IMR-90 (cell line): Measurements from ENCODE around the gene RBM10. TPM values are rescaled to one million over a fixed set of nuclear protein-coding genes. Genes with fewer than 3 reads are reported as not detected.

Experiments
- ATAC-seq: fragments of 200-7000 bp; cut with Tn5 transposase; 2 replicates; pipeline ENCODE4 v1.9.1; 2020; ENCODE audit warnings: low read depth, mild to moderate bottlenecking, moderate library complexity
- BruUV-seq: library from RNA; stranded (reverse); fragments of 400-500 nt; replicated peaks from 2 replicates; lab custom pipeline; 2021; lab: Mats Ljungman, UMichigan
- CTCF ChIA-PET: fragments of 300-600 bp; formaldehyde crosslinking; extraction: SDS; loops from one replicate; lab custom pipeline; 2021; ENCODE audit warnings: antibody characterized with exemption; lab: Yijun Ruan, JAX
- POLR2A ChIA-PET: fragments of 300-600 bp; sonication (Branson Sonifier 250); formaldehyde crosslinking; loops from one replicate; lab custom pipeline; 2022; ENCODE audit warnings: antibody characterized with exemption; ENCODE audit not compliant: unreplicated experiment; lab: Charles Lee
- DNase-seq: peaks from one replicate; pipeline ENCODE4 v3.0.0; 2013
- H2AFZ ChIP-seq: replicated peaks from 2 replicates; pipeline ENCODE3; 2013; ENCODE audit warnings: low read length, mild to moderate bottlenecking; ENCODE audit not compliant: poor library complexity
- H2AK5ac ChIP-seq: 2 replicates; pipeline ENCODE4 v1.6.1; 2013; ENCODE audit warnings: low read depth, low read length, inconsistent platforms
- H2AK9ac ChIP-seq: replicated peaks from 2 replicates; pipeline ENCODE3; 2013; ENCODE audit warnings: mild to moderate bottlenecking, low read depth, low read length, moderate library complexity; ENCODE audit not compliant: poor library complexity
- H2BK120ac ChIP-seq: 2 replicates; pipeline ENCODE4 v1.6.1; 2013; ENCODE audit warnings: low read depth, low read length, inconsistent platforms
- H2BK15ac ChIP-seq: 3 replicates; pipeline ENCODE4 v1.6.1; 2013; ENCODE audit warnings: low read depth, low read length, inconsistent platforms
- H2BK20ac ChIP-seq: 2 replicates; pipeline ENCODE4 v1.6.1; 2013; ENCODE audit warnings: low read depth, mild to moderate bottlenecking, inconsistent platforms, low read length, moderate library complexity
- H2BK5ac ChIP-seq: 2 replicates; pipeline ENCODE4 v1.6.1; 2013; ENCODE audit warnings: mild to moderate bottlenecking, low read depth, low read length, inconsistent platforms; ENCODE audit not compliant: poor library complexity, severe bottlenecking
- H3K14ac ChIP-seq: replicated peaks from 2 replicates; pipeline ENCODE4 v1.6.1; 2013; ENCODE audit warnings: low read depth, low read length, inconsistent platforms
- H3K18ac ChIP-seq: 2 replicates; pipeline ENCODE4 v1.6.1; 2013; ENCODE audit warnings: low read depth, low read length, control low read depth
- H3K23ac ChIP-seq: 2 replicates; pipeline ENCODE4 v1.6.1; 2013; ENCODE audit warnings: low read depth, low read length, inconsistent platforms
- H3K27ac ChIP-seq: 2 replicates; pipeline ENCODE4 v1.5.1; 2013; ENCODE audit warnings: mild to moderate bottlenecking, control low read depth, low read length; ENCODE audit not compliant: insufficient read depth
- H3K27me3 ChIP-seq: 2 replicates; pipeline ENCODE4 v1.6.1; 2013; ENCODE audit warnings: low read length; ENCODE audit not compliant: control insufficient read depth, insufficient read depth
- H3K36me3 ChIP-seq: 2 replicates; pipeline ENCODE4 v1.6.1; 2013; ENCODE audit warnings: low read length, mixed read lengths; ENCODE audit not compliant: control insufficient read depth, insufficient read depth
- H3K4ac ChIP-seq: 2 replicates; pipeline ENCODE4 v1.6.1; 2013; ENCODE audit warnings: low read depth, low read length, inconsistent platforms
- H3K4me1 ChIP-seq: 2 replicates; pipeline ENCODE4 v1.6.1; 2013; ENCODE audit warnings: low read length, mixed read lengths; ENCODE audit not compliant: control insufficient read depth, insufficient read depth
- H3K4me2 ChIP-seq: 2 replicates; pipeline ENCODE4 v1.6.1; 2013; ENCODE audit warnings: low read depth, mild to moderate bottlenecking, control low read depth, low read length, moderate library complexity
- H3K4me3 ChIP-seq: 2 replicates; pipeline ENCODE4 v1.5.1; 2013; ENCODE audit warnings: low read depth, mild to moderate bottlenecking, control low read depth, low read length, moderate library complexity; ENCODE audit not compliant: insufficient read depth
- H3K56ac ChIP-seq: 2 replicates; pipeline ENCODE4 v1.6.1; 2013; ENCODE audit warnings: low read length, inconsistent platforms; ENCODE audit not compliant: insufficient read depth; ENCODE audit errors: extremely low read depth
- H3K79me1 ChIP-seq, 2 experiments: 2 replicates each; pipeline ENCODE4 v1.6.1; 2013; ENCODE audit warnings: low read length in 2 of 2, inconsistent platforms in 1 of 2, low read depth in 1 of 2
- H3K9ac ChIP-seq: 2 replicates; pipeline ENCODE4 v1.6.1; 2013; ENCODE audit warnings: low read depth, low read length, control low read depth
- H3K9me1 ChIP-seq: 2 replicates; pipeline ENCODE4 v1.6.1; 2013; ENCODE audit warnings: low read length, inconsistent platforms; ENCODE audit not compliant: insufficient read depth
- H3K9me3 ChIP-seq: 2 replicates; pipeline ENCODE4 v1.6.1; 2013; ENCODE audit warnings: low read length; ENCODE audit not compliant: control insufficient read depth, insufficient read depth
- H4K20me1 ChIP-seq: 2 replicates; pipeline ENCODE4 v1.6.1; 2013; ENCODE audit warnings: low read length, inconsistent platforms; ENCODE audit not compliant: insufficient read depth
- H4K5ac ChIP-seq: 2 replicates; pipeline ENCODE4 v1.6.1; 2013; ENCODE audit warnings: mild to moderate bottlenecking, low read depth, low read length, control low read depth
- H4K8ac ChIP-seq, 2 experiments: 2 replicates each; pipeline ENCODE4 v1.6.1; 2013; ENCODE audit warnings: low read depth in 2 of 2, low read length in 2 of 2, control low read depth in 1 of 2, inconsistent platforms in 1 of 2
- H4K91ac ChIP-seq: 2 replicates; pipeline ENCODE4 v1.6.1; 2013; ENCODE audit warnings: low read depth, low read length, inconsistent platforms; ENCODE audit not compliant: insufficient read depth
- BHLHE40 ChIP-seq: fragments of 150-350 bp; IDR thresholded peaks from 2 replicates; pipeline ENCODE4 v1.6.1; 2016; ENCODE audit warnings: mild to moderate bottlenecking, low read depth, low read length
- CEBPB ChIP-seq: IDR thresholded peaks from 2 replicates; pipeline ENCODE4 v1.6.1; 2012; ENCODE audit warnings: low read depth, low read length, improper control_type of control experiment
- CHD1 ChIP-seq: IDR thresholded peaks from 2 replicates; pipeline ENCODE4 v1.6.1; 2012; ENCODE audit warnings: low read depth, low read length, improper control_type of control experiment
- CTCF ChIP-seq: conservative IDR thresholded peaks from 2 replicates; pipeline ENCODE4 v1.5.1; 2012; ENCODE audit warnings: mild to moderate bottlenecking, low read depth, low read length, improper control_type of control experiment
- FOS ChIP-seq: fragments of 150-350 bp; IDR thresholded peaks from 2 replicates; pipeline ENCODE4 v1.6.1; 2016; ENCODE audit warnings: low read depth, low read length
- MAFK ChIP-seq: IDR thresholded peaks from 2 replicates; pipeline ENCODE4 v1.6.1; 2012; ENCODE audit warnings: low read depth, low read length, improper control_type of control experiment
- MAZ ChIP-seq: IDR thresholded peaks from 2 replicates; pipeline ENCODE4 v1.6.1; 2012; ENCODE audit warnings: low read depth, mild to moderate bottlenecking, low read length, improper control_type of control experiment, moderate library complexity, borderline replicate concordance
- MXI1 ChIP-seq: IDR thresholded peaks from 2 replicates; pipeline ENCODE4 v1.6.1; 2012; ENCODE audit warnings: low read depth, mild to moderate bottlenecking, low read length, moderate library complexity, borderline replicate concordance
- NFE2L2 ChIP-seq: fragments of 150-350 bp; IDR thresholded peaks from 2 replicates; pipeline ENCODE4 v1.6.1; 2016; ENCODE audit warnings: low read depth, mild to moderate bottlenecking, low read length
- POLR2A ChIP-seq: IDR thresholded peaks from 2 replicates; pipeline ENCODE4 v1.6.1; 2012; ENCODE audit warnings: mild to moderate bottlenecking, low read depth, low read length
- RAD21 ChIP-seq: IDR thresholded peaks from 2 replicates; pipeline ENCODE4 v1.6.1; 2012; ENCODE audit warnings: low read length, improper control_type of control experiment
- RCOR1 ChIP-seq: IDR thresholded peaks from 2 replicates; pipeline ENCODE4 v1.6.1; 2012; ENCODE audit warnings: mild to moderate bottlenecking, low read length, improper control_type of control experiment; ENCODE audit not compliant: insufficient replicate concordance
- RFX5 ChIP-seq: IDR thresholded peaks from 2 replicates; pipeline ENCODE4 v1.8.0; 2012; ENCODE audit warnings: low read depth, mild to moderate bottlenecking, low read length, moderate library complexity
- SMC3 ChIP-seq: fragments of 150-350 bp; IDR thresholded peaks from 2 replicates; pipeline ENCODE4 v1.6.1; 2016; ENCODE audit warnings: low read depth, mild to moderate bottlenecking, antibody characterized with exemption, low read length, moderate library complexity
- USF2 ChIP-seq: fragments of 150-350 bp; IDR thresholded peaks from 2 replicates; pipeline ENCODE4 v1.6.1; 2017; ENCODE audit warnings: mild to moderate bottlenecking, antibody characterized with exemption, low read length, low read depth
- WGBS, 2 experiments: methylation state at CpG; one replicate each; pipeline versions ENCODE4 v1.1.5 to v1.1.7; 2013; ENCODE audit warnings: missing lambda C conversion rate in 2 of 2; ENCODE audit not compliant: insufficient read length in 1 of 2; ENCODE audit errors: extremely low coverage in 2 of 2; 5-methylcytosine and 5-hydroxymethylcytosine counted together
- dilution Hi-C: fragments of 300-500 bp; cut with HindIII; formaldehyde crosslinking; loops from one replicate; pipeline ENCODE4 v1.14.3; 2018; ENCODE audit warnings: low sequenced_read_pairs; ENCODE audit not compliant: unreplicated experiment
- in situ Hi-C: fragments of 300-500 bp; cut with MboI; formaldehyde crosslinking; loops from 3 replicates; pipeline ENCODE4 v1.14.3; 2019; ENCODE audit warnings: low sequenced_read_pairs, inconsistent platforms, mixed read lengths
- intact Hi-C: fragments of 100-400 bp; cut with micrococcal nuclease; formaldehyde crosslinking; loops from 2 replicates; pipeline ENCODE4 v1.10.0; 2022
- polyA plus RNA-seq, 3 experiments: library from polyadenylated mRNA; depleted of rRNA; stranded (reverse); fragments of >200 nt; gene quantifications; 2 replicates each; pipeline ENCODE4 v1.2.3, GENCODE V29; 2012; ENCODE audit warnings: low replicate concordance in 1 of 3
- total RNA-seq: library from RNA; depleted of rRNA; stranded (reverse); fragments of >200 nt; gene quantifications from 2 replicates; pipeline ENCODE4 v1.2.3, GENCODE V29; 2012
- TF ChIP-seq, protein P1 (sequence below): fragments of 150-350 bp; IDR thresholded peaks from 2 replicates; pipeline ENCODE4 v1.6.1; 2016; ENCODE audit warnings: low read depth, mild to moderate bottlenecking, low read length, moderate library complexity, borderline replicate concordance

RBM10 gene
- total and polyA plus RNA-seq, 2 of the 4 experiments (the other 2 are of a cell fraction): 33.4 to 36.0 TPM

DNA sequence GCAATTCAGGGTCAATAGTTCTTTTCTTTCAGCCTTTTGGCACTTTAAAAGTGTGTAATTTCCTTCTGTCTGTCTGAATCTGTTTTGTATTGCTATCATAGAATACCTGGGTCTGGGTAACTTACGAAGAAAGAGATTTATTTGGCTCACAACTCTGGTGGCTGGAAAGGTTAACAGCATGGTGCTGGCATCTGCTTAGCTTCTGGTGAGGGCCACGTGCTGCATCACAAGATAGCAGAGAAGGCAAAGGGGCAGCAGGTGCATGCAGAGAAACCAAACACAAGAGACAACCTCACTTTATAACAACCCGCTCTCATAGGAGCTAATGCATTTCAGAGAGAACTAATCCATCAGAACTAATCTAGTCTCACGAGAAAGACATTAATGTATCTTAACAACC, 48.0 kb upstream of the RBM10 start:
- dilution Hi-C loops: no loop called here
- CTCF ChIA-PET: no interaction called here
- H3K4me1 ChIP-seq: no peaks in the 10 kb centered on the region
- H3K9ac ChIP-seq: no peak overlapping the region
- H2BK20ac ChIP-seq: no peak overlapping the region
- 43% methylated on average over 2 of the region's 4 CpGs; no CpG with 5 or more reads in 1 of the 2 experiments for WGBS, 2 experiments
- H2AK9ac ChIP-seq: no peak overlapping the region
- H3K4me3 ChIP-seq: no peak overlapping the region
- no peak overlapping the region for H3K4ac ChIP-seq
- no peak overlapping the region for H4K91ac ChIP-seq
- intact Hi-C loops: loop anchor here (10.0 kb wide), 1 partner anchor 542 kb away; no protein-coding TSS in a partner anchor
- no peaks in the 10 kb centered on the region for H3K9me1 ChIP-seq
- H3K9me3 ChIP-seq: 0 out of 2 replicates have a peak, but pooled peaks cover 3% of the 10 kb centered on the region
- no peak overlapping the region for H3K27ac ChIP-seq
- peaks cover 25% of the 10 kb centered on the region for H3K27me3 ChIP-seq
- no peak overlapping the region for H3K18ac ChIP-seq
- no peak overlapping the region for H3K14ac ChIP-seq
- H3K36me3 ChIP-seq: no peaks in the 10 kb centered on the region
- H2BK120ac ChIP-seq: no peak overlapping the region
- no peak overlapping the region for H3K56ac ChIP-seq
- H2AFZ ChIP-seq: no peak overlapping the region
- no peak overlapping the region for H2AK5ac ChIP-seq
- BruUV-seq: no TSS peak
- no peak overlapping the region for H3K23ac ChIP-seq
- H4K20me1 ChIP-seq: no peaks in the 10 kb centered on the region
- no peak overlapping the region for H4K8ac ChIP-seq
- in situ Hi-C loops: no loop called here
- no peak overlapping the region for H4K5ac ChIP-seq
- ATAC-seq (no peak), DNase-seq (no peak)
- TF ChIP-seq SMC3: no peak
- no peak for TF ChIP-seq RFX5
- TF ChIP-seq RCOR1: no peak
- TF ChIP-seq FOS: no peak
- no peak for TF ChIP-seq CEBPB
- no peak for TF ChIP-seq BHLHE40
- TF ChIP-seq NFE2L2: no peak
- no peak for TF ChIP-seq USF2
- TF ChIP-seq MAZ: no peak
- no peak for TF ChIP-seq CTCF
- TF ChIP-seq CHD1: no peak
- no peak for TF ChIP-seq RAD21
- TF ChIP-seq, protein P1, sequence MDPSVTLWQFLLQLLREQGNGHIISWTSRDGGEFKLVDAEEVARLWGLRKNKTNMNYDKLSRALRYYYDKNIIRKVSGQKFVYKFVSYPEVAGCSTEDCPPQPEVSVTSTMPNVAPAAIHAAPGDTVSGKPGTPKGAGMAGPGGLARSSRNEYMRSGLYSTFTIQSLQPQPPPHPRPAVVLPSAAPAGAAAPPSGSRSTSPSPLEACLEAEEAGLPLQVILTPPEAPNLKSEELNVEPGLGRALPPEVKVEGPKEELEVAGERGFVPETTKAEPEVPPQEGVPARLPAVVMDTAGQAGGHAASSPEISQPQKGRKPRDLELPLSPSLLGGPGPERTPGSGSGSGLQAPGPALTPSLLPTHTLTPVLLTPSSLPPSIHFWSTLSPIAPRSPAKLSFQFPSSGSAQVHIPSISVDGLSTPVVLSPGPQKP: no peak
- no peak for TF ChIP-seq MXI1
- no peak for TF ChIP-seq POLR2A
- no peak for TF ChIP-seq MAFK
- no peak overlapping the region for H2BK5ac ChIP-seq
- POLR2A ChIA-PET: interaction anchor here (0.6 kb wide), 1 partner anchor 36 kb away, joined by 3 read pairs; no protein-coding TSS in a partner anchor
- no peaks in the 10 kb centered on the region for H3K79me1 ChIP-seq
- no peak overlapping the region for H2BK15ac ChIP-seq
- H3K4me2 ChIP-seq: no peak overlapping the region
